RPMI8226 (cell line): ENCODE data around the gene COL6A3.
"Not testable (repeated sequence)": the region's sequence is repeated elsewhere in the genome, so short reads cannot be mapped to it uniquely, and the experiment has no call there.

ENCODE experiments used
- DNase-seq: peaks from one replicate; pipeline ENCODE4 v3.0.0-alpha.2; 2015

Gene COL6A3

DNA sequence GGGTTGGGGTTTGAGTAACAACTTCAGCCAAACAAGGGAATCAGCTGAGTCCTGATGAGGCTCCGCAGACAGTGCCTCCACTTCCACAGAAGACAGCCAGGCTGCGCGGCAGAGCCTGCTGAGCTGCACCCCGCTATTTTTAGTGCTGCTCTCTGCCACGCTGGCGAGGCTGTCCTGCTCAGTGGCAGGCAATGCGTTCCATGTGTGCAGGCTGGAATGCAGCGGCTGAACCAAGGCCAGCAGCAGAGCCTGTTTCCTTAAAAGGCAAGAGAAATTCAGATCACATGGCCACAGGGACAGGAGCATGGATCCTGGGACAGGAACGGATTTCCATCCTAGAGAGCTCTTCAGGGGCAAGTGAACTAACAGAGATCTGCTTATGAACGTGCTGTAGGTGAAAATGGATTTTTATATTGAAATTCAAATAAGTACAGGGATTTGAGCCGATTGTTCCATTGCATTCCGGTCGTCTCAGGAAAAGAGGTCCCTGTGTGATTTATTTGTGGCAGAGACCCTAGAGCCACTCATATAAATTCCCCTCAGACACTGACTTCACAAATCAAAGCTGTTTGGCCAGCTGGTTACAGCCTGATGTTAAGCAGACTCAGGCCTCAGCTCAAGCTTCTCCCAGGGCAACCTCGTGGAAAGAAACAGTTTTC is 98.7 kb downstream of the COL6A3 start:
- DNase-seq, result no peak

DNA sequence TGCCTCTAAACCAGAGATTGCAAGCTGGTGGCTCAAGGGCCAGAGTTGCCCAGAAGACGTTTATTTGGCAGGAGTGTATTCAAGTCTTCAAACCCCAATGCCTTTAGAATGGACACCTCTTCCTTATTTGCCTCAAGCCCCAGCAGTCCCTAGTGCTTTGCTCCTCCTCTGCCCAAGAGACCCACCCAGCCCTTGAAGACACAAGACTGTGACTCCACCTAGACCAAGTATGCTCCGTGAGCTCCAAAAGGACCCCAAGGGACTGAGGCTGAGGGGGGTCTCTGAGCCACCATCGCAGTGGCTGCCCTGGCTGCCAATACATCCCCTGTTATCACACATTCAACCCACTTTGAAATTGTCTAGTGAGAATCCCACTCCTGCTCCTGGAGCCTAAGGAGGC is 99.3 kb downstream of the COL6A3 start:
- no peak for DNase-seq

DNA sequence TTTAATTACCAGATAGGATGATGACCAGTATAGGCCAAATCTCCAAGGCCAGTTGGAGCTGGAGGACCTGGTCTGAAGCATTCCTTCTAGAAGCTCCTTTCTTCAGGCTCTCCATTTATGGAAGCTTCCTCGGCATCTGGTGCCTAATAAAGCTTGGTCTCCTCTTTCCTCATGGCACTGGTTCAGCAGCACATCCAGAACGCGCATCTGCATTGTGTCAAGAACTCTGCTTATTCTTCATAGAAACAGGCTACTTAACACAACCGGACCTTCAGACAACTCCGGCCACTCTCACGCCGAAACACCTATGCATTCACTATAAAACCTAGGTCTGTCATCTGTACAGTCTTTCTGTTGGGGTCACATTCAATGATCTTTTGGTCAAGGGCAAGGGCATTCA is 99.8 kb downstream of the COL6A3 start:
- DNase-seq, result no peak

DNA sequence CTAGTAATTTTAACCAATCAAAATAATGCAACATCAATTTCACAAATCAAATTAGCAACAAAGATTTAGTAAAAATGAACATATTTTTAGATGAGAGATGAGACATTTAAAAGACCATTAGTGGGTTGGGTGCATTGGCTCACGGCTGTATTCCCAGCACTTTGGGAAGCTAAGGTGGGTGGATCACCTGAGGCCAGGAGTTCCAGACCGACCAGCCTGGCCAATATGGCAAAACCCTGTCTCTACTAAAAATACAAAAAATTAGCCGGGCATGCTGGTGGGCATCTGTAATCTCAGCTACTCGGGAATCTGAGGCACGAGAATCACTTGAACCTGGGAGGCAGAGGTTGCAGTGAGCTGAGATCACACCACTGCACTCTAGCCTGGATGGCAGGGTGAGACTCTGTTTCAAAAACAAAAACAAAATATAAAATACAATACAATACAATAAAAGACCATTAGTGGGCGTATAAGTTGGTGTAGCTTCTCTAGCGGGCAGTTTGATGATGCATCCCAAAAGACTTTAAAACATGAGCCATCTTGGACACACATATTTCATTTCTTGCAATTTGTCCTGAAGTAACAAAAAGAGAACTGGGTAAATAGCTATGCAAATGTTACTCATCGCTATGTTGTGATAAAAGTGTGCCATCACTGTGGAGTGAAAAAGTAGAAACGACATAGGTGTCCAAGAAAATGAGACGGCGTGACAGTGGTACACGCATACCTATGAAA is 101.8 kb downstream of the COL6A3 start:
- no peak for DNase-seq

DNA sequence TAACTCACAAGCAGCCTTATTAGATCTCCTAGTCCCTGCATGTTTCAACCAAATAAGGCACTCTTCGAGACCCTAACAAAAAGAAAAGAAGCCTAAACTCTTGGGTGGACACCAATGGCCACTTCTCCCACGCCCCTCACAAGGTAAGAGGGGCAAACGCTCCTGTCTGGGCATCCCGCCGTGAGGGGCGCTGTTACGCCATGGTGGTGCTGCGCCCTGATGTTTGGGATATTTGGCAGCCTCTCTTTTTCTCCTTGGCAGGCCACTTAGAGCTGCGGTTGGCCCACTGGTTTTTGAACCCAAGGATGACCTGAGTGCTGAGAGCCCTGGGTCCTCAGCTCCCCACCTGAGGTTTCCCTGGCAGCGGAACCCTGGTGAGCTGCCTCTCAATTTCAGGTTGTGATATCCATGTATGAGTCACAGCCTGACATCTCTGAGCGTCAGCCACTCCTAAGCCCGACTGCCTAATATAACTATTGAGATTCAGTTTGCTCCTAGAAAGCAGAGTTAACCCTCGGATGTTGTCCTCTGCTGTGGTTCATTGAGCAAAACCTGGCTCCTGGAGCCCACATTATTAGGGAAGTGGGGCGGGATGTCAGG is 103.3 kb downstream of the COL6A3 start:
- DNase-seq, result no peak

DNA sequence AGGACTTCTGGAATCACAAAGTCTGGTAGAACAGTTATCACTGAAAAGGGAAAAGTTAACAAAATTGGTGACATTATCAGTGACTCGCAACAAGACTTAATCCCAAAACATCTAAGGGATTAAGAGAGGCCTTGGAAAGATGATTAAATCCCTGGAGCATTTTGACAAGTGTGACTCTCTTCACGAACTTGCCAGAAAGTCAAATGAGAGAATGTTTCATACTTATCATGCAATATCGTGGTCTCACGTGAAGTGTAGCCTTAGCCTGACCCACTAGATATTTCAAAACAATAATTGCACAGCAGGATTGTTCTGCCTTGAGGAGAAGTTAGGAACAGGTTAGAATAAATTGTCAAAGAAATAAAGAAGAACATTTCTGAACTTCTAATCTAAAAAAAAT is 104.5 kb downstream of the COL6A3 start:
- no peak for DNase-seq

DNA sequence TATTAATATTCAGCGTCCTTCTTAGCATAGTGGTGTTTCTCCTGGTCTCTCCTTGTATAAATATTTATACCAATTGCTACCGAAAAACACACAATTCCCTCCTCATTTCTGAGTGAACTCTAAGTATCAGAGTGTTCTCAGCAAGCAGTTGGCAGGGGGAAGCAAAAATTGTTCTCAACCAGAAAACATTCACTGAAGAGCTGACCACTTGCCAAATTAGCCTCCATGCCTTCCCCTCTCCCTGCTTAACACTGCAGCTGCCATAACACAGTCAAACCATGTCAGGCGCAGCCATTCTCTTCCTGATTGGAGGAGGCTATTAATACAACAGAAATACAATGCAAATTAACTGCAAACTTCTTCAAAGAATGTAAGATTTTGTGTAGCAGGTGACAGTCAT is 105.0 kb downstream of the COL6A3 start:
- DNase-seq, result no peak

DNA sequence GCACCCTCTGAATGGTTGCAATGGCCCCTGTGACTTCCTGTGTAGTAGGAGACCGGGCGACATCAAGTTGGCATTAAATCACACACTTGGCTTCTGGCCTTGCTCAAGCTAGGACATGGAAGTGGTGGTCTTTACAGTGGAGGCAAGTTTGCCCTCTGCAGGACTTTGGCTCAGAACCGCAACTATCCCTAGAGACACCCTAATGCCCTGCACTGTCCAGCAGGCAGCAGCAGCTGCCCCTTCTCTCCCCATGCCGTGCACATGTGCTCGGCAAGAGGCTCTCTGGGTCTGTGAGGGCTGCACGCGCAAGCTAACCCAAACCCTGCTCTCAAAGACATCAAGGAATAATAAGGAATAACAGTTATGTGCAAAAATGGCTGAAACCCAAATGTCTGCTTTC is 106.5 kb downstream of the COL6A3 start:
- DNase-seq, result no peak

DNA sequence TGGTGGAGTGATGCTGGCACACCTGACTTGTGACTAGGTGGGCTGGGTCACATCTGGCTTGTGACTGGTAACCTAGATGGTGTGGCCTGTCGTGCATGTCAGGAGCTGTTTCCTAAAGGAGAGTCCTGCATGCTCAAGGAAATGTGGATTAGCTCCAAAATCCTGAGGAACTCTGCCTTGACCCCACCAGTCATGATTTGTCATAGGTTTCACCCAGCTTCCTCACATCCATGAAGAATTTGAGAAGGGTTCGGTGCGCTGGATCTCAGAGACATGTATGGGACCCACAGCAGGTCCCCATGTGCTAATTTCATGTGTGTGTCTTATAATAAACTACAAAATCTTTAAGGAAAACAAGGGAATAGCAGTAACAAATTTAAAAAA is 107.2 kb downstream of the COL6A3 start:
- DNase-seq, result no peak

DNA sequence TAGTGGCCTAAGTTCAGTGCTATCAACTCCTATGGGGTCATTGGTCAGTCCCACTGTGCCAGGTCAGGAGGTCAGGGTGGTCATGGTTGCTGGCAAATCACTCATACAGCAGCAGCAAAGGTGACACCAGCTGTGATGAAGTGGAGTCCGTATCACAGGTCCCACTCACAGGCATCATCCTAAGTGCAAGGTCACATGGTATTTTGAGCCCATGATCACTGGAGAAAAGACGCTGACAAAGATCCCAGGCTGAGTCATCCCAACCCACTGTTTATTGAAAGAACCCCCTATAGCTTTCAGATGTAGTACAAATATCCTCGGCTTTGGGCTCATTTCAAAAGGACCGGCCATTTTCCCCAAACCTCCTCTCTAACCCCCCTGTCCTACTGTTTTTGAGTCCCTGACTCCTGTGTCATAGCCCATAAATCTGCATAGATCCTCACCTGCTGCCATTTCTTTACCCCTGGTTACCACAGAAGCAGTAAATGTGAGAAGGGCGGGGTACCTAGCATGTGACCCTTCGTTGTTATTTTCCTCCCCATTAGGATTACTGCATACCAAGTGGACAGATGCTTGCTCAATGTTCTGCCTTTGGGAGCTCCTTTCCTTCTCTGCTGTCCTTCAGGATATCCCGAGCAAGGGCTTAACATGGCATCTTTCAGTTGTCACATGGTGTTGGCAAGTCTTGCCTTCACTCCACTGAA is 107.7 kb downstream of the COL6A3 start:
- DNase-seq, result no peak

DNA sequence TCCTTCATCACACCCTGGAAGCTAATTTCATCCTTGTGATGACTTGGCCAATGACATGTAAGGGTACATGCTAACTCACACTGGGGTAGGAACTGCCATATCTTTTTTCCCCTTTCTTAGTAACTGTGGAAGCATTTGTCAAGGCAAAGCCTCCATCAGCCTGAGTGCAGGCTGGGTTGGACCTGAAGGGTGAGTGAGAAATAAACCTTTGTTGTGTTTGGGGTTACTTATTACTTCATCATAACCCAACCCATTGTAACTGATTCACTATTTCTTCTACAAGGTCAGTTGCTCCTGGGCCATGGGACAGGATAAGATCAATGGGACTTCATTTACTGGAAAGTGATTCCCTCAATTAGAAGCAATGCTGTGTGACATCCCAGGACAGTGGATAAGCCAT is 108.4 kb downstream of the COL6A3 start:
- no peak for DNase-seq

DNA sequence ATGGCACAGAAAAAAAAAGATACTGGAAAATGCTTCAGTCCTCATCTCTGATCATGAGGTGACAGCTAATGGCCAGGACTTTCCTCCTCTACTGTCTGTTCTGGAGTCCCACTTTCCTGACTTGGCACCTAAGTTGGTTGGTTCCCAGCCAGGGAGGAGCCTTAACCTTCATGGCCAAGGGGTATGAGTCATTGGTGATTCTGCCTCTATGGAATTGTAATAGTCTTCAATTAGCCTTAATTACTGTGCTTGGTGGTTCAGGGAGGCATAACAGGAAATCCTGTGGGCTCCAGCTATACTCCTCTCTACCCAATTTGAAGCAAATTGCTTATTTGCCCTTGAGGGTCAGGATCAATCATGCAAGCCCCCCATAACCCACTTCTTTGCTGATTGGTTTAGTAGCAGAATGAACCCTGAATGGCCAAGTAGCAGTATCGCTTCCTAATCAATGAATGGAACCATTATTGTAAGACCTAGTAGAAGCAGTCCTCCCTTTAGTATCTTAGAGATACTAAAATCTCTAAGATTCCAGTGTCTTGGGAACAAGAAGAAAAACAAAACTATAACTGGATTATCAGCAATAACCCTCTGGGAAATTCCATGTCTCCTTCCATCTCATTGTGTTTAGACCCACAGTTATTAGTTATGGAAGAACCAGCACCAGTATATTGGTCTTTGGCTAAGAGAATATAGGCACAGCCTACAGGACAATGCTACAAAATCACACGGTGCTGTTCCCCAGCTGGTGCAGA is 109.0 kb downstream of the COL6A3 start:
- DNase-seq, result no peak

DNA sequence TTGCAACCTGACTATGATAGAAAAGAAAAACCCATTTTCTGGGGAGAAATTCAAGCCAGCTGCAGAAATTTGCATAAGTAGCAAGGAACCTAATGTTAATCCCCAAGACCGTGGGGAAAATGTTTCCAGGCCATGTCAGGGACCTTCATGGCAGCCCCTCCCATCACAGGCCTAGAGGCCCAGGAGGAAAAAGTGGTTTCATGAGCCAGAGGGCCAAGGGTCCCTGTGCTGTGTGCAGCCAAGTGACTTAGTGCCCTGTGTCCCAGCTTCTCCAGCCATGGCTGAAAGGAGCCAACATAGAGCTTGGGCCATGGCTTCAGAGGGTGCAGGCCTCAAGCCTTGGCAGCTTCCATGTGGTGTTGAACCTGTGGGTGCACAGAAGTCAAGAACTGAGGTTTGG is 110.7 kb downstream of the COL6A3 start:
- not testable (repeated sequence) for DNase-seq

DNA sequence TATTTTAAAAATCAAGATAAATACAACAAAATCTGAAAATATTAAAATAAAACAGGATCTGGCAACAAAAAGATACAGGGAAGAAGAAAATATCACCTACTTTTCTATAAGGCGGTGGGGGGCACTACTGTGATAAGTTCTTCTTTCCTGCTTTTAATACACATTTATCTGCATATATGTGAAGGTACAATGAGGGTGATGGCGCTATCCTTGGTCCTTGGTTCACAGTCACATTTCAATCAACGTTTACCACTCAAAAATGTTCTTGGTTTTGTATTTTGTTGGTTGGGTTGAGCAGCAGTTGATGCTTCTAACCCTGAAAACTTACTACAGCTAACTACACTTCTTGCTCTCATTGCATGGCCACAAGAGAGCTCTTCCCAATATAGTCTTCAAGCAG is 112.4 kb downstream of the COL6A3 start:
- no peak for DNase-seq

DNA sequence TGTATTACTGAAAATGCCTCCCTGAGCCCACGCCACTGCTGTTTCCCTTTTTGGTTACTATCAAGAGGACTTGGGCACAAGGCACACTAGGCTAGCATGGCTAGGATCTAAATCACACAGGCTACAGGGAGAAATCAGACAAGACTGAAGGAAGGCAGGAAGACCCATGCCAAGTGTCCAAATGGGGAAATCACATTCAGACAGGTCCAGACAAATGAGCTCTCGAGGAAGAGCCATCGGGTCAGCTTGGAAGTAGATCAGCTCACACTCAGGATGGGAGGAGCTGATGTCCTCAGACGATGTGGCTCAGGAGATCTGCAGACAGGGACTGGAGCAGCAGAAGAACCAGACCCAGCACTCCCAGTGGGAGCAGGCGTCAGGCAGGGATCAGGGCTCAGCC is 113.2 kb downstream of the COL6A3 start:
- no peak for DNase-seq

DNA sequence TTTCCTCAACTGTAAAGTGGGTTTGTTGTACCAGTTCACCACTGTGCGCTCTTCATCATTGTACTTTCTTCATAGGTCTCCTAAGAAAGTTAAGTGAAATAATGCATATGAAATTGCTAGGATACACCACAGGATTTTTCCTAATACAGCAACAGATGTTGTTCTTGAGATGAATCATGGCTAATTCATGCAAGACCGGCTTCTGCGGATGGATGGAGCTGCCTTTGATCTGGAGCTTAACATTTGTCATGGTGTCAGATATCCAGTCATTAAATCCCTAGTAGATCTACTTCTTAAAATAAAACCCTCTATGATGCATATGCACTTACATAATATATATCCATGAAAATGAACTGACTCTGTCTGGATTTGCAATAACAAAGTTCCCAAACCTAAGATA is 114.1 kb downstream of the COL6A3 start:
- no peak for DNase-seq

DNA sequence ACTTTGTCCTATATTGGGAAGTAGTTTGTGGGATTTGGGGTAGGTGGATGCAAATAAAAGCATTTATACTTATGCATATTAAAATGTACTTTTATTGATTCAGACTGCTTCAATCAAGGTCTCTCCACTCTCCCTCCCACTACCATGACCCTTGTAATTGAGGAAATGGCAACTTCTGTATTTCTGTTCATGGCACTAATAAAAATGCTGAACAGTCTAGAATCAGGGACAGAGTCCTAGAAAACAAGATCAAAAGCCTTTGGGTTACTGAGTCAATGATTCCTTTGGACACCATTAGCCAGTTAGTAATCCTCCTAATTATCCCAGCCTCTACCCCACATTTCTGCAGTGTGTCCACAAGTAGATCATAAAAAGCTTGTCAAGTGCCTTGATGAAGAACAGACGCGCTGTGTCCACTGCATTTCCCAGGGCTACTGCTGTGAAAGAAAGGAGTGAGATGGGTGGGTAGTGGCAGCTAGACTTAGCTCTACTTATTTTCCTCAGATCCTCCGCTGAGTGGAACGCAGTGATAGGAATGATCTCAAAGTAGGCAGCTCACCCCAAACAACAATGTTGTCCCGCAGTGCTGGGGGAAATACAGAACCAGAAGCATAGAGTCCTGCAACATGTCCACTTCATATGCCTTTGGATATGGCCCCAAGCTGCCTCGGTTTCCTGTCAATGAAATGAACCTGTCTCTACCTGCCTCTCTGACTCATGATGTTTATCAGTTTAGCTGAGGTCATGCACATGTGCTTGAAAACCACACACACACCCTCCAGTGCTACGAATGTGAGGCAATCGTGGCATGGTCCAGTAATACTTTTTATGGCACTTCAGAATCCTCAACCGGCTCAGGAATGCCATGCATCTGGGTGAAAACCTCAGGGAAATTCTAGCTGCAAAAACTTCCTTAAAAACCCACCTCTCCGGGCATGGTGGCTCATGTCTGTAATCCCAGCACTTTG is 115.5 kb downstream of the COL6A3 start:
- DNase-seq, result no peak

DNA sequence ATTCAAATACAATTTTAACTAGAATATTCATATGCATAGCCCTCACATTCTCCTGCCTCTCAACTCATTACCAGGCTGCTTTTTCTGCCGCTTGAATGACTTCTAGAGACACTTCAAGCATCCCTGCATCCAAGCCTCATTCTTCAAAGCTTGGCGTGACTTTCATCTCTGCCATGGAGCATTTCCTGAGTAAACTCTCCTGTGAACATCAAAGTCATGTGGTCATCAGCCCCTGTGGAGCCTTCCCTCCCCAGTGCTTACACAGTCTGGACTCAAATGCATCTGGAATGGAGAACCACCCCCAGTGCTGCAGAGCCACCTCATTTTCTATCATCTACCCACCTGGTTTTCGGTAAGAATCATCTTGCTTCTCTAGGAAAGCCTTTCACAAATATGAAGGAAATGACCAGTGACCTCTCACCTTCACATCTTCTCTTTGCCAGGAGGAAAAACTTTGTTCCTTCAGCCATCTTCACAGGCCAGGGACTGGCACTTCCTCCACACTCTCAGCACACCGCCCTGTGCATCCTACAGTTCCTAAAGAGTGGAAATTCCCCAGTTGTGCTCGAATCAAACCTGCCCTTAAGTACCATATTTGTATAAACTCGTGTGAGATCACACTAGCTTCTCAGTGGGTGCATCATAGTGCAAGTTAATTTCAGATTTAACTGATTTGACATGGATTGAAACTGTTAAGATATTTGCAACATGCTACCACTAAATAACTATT is 116.4 kb downstream of the COL6A3 start:
- DNase-seq, result no peak

DNA sequence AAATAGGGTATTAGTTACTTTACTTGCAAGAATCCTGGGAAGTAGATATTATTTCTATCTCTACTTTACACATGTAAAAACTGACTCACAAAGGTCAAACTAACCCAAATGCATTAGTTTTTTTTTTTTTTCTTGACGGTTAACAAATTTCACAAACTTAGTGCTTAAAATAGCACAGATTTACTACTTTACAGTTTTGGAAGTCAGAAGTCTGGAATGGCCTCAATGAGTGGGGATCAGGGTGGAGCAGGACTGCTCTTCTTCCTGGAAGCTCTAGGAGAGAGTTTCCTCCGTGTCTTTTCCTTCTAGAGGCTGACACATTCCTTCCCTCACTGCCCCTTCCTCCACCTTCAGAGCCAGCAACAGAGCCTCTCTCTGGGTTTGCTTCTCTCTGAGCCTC is 117.2 kb downstream of the COL6A3 start:
- no peak for DNase-seq

DNA sequence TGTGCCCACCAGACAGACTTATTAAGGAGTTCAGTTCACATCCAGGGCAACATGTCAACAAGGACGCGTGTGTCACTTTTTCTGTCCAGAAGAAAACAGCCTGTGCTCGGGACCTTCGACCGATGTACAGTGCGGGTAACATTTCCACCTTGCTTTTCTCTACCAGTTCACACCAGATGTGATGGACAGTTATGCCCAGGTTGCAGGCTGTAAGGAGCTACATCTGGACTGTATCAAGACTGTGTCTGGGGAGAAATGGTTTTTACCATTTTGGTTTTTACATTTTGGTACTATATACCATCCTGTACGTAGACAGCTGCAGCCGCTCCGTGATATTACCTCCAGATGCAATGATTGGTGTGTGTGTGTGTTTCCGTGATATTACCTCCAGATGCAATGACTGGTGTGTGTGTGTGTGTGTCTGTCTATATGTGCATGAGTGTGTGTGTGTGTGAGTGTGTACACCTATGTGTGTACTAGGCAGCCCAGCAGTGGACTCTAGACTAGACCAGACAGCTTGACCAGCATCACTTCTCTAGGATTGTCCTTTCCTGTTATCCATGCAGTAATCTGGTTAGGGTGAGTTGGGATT is 118.0 kb downstream of the COL6A3 start:
- no peak for DNase-seq

DNA sequence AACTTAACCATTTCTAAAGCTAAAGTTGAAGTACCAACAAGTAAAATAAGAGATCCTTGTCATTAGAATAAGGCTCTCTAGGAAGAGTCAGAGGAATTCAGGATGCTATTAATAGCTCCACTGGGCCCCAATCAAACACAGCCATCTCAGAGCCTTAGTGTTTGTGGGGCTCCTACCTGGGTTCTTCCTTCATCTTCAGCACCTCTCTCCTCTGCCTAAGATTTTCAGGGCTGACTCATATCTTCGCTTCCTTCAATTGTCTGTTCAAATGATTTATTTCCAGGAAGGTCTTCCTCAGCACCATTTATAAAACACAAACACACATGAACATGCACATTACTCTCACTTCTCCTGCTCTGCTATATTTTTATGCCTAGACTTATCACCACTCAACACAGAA is 119.5 kb downstream of the COL6A3 start:
- no peak for DNase-seq
